NK-92 (cell line): ENCODE results near the gene SCPEP1.

Experiments
- DNase-seq: peaks from one replicate; lab custom pipeline; 2025; ENCODE audit not compliant: unreplicated experiment; lab: John Stamatoyannopoulos, UW

SCPEP1 gene

GRCh38 chr17:56997313-56997712 lies 19.4 kb downstream of the SCPEP1 start:
- DNase-seq: no peak

GRCh38 chr17:57001541-57001940 lies 23.6 kb downstream of the SCPEP1 start:
- DNase-seq: no peak

- no peak for DNase-seq
These were observed 25.0 kb downstream of the SCPEP1 start for GRCh38 chr17:57002904-57003303.

- no peak for DNase-seq
These were observed 27.1 kb downstream of the SCPEP1 start for GRCh38 chr17:57004944-57005579.

GRCh38 chr17:57006040-57006439 lies 28.1 kb downstream of the SCPEP1 start:
- DNase-seq: no peak

- DNase-seq: no peak
These were observed 31.0 kb downstream of the SCPEP1 start for GRCh38 chr17:57008958-57009357.

GRCh38 chr17:57009737-57010445 lies 32.0 kb downstream of the SCPEP1 start:
- DNase-seq: no peak

- no peak for DNase-seq
These were observed 32.6 kb downstream of the SCPEP1 start for GRCh38 chr17:57010487-57010886.

GRCh38 chr17:57011491-57012015 lies 33.6 kb downstream of the SCPEP1 start:
- no peak for DNase-seq

GRCh38 chr17:57016071-57016763 lies 38.3 kb downstream of the SCPEP1 start:
- no peak for DNase-seq

- DNase-seq: no peak
These were observed 38.8 kb downstream of the SCPEP1 start for GRCh38 chr17:57016764-57017116.

GRCh38 chr17:57017625-57018024 lies 39.7 kb downstream of the SCPEP1 start:
- DNase-seq: no peak

GRCh38 chr17:57020208-57020607 lies 42.3 kb downstream of the SCPEP1 start:
- no peak for DNase-seq

- no peak for DNase-seq
These were observed 43.5 kb downstream of the SCPEP1 start for GRCh38 chr17:57021226-57021940.

GRCh38 chr17:57025876-57026275 lies 47.9 kb downstream of the SCPEP1 start:
- no peak for DNase-seq

- no peak for DNase-seq
These were observed 49.9 kb downstream of the SCPEP1 start for GRCh38 chr17:57027852-57028251.

- no peak for DNase-seq
These were observed 54.4 kb downstream of the SCPEP1 start for GRCh38 chr17:57032343-57032742.

GRCh38 chr17:57033296-57033695 lies 55.4 kb downstream of the SCPEP1 start:
- DNase-seq: no peak

- DNase-seq: no peak
These were observed 57.1 kb downstream of the SCPEP1 start for GRCh38 chr17:57034807-57035754.

GRCh38 chr17:57035971-57036481 lies 58.1 kb downstream of the SCPEP1 start:
- DNase-seq: no peak
